A549 (cell line): ENCODE measurements around the gene KIAA1614. TPM values are rescaled to one million over a fixed set of nuclear protein-coding genes. Genes with fewer than 3 reads are reported as not detected.

Experiments
- ATAC-seq, 2 experiments: fragments of 200-7000 bp in 1 of 2; fragments of >200 bp in 1 of 2; cut with Nextera tagmentation in 1 of 2; cut with Tn5 transposase in 1 of 2; 3 replicates each; pipeline versions ENCODE4 v1.8.0 to v1.9.1; 2018 to 2020; ENCODE audit warnings: mild to moderate bottlenecking in 1 of 2, moderate library complexity in 1 of 2
- CTCF ChIA-PET: fragments of 300-600 bp; sonication (Branson Sonifier 250); formaldehyde crosslinking; extraction: SDS; loops from one replicate; lab custom pipeline; 2021; ENCODE audit warnings: antibody characterized with exemption, inconsistent platforms; lab: Yijun Ruan, JAX
- POLR2A ChIA-PET: fragments of 350-600 bp; formaldehyde crosslinking; extraction: SDS; loops from one replicate; lab custom pipeline; 2021; ENCODE audit warnings: antibody characterized with exemption, inconsistent platforms; lab: Yijun Ruan, JAX
- DNase-seq, 2 experiments: peaks; one replicate each; pipeline versions ENCODE4 v3.0.0 to v3.0.0-alpha.2; 2011 to 2016; ENCODE audit warnings: low read depth in 1 of 2, low spot score in 1 of 2
- FAIRE-seq: peaks from 2 replicates; lab custom pipeline; 2011; peaks lifted over from hg19 to GRCh38; lab: Jason Lieb, UNC
- H3K27ac ChIP-seq, 2 experiments: fragments of >200 bp; sonication (Bioruptor Twin); formaldehyde crosslinking; 3 replicates each; pipeline ENCODE4 v1.5.1; 2016 to 2017
- H3K4me1 ChIP-seq: fragments of >200 bp; sonication (Bioruptor Twin); formaldehyde crosslinking; 3 replicates; pipeline ENCODE4 v1.6.1; 2016
- H3K4me2 ChIP-seq: fragments of >200 bp; sonication (Bioruptor Twin); formaldehyde crosslinking; 3 replicates; pipeline ENCODE4 v1.6.1; 2016
- H3K4me3 ChIP-seq: fragments of >200 bp; sonication (Bioruptor Twin); formaldehyde crosslinking; 3 replicates; pipeline ENCODE4 v1.5.1; 2016
- H3K9me3 ChIP-seq: fragments of >200 bp; sonication (Bioruptor Twin); formaldehyde crosslinking; 3 replicates; pipeline ENCODE4 v1.6.1; 2016
- CEBPB ChIP-seq, 2 experiments: fragments of >200 bp in 1 of 2; sonication (Bioruptor Twin) in 1 of 2; formaldehyde crosslinking in 1 of 2; IDR thresholded peaks; 2 replicates each; pipeline ENCODE4 v1.6.1; 2012 to 2016
- CHD2 ChIP-seq: fragments of 150-350 bp; IDR thresholded peaks from 2 replicates; pipeline ENCODE4 v1.6.1; 2014; ENCODE audit warnings: low read length; ENCODE audit not compliant: partially characterized antibody
- CHD4 ChIP-seq: fragments of 200-600 bp; sonication (generic); IDR thresholded peaks from 2 replicates; pipeline ENCODE4 v1.6.1; 2016; ENCODE audit warnings: antibody characterized with exemption, mild to moderate bottlenecking, borderline replicate concordance
- EHMT2 ChIP-seq: fragments of 200-600 bp; sonication (generic); IDR thresholded peaks from 2 replicates; pipeline ENCODE4 v1.6.1; 2016; ENCODE audit warnings: antibody characterized with exemption, low read depth, mild to moderate bottlenecking, moderate library complexity
- EP300 ChIP-seq, 2 experiments: fragments of >200 bp; sonication (Bioruptor Twin); formaldehyde crosslinking; IDR thresholded peaks; 2 replicates in 1 of 2; 3 replicates in 1 of 2; pipeline ENCODE4 v1.6.1; 2016 to 2017
- FOSB ChIP-seq: fragments of 250-450 bp; sonication (Bioruptor Pico); IDR thresholded peaks from 2 replicates; pipeline ENCODE4 v1.5.0; 2020; ENCODE audit warnings: mild to moderate bottlenecking, moderate library complexity
- FOSL2 ChIP-seq, 2 experiments: fragments of 450-650 bp in 1 of 2; fragments of >200 bp in 1 of 2; sonication (Bioruptor Twin) in 1 of 2; formaldehyde crosslinking; IDR thresholded peaks; 2 replicates each; pipeline versions ENCODE4 v1.5.0 to v1.6.1; 2016 to 2020; ENCODE audit warnings: mild to moderate bottlenecking in 1 of 2, moderate library complexity in 1 of 2
- FOXS1 ChIP-seq: fragments of 250-450 bp; sonication (Bioruptor Pico); IDR thresholded peaks from 2 replicates; pipeline ENCODE4 v1.5.0; 2020; ENCODE audit warnings: mild to moderate bottlenecking, moderate library complexity
- HEYL ChIP-seq: fragments of 250-450 bp; sonication (Bioruptor Pico); IDR thresholded peaks from 2 replicates; pipeline ENCODE4 v1.8.0; 2021; ENCODE audit warnings: mild to moderate bottlenecking, moderate library complexity
- HOXA7 ChIP-seq: fragments of 250-450 bp; sonication (Bioruptor Pico); IDR thresholded peaks from 2 replicates; pipeline ENCODE4 v1.5.0; 2020; ENCODE audit warnings: mild to moderate bottlenecking, moderate library complexity
- JUN ChIP-seq, 2 experiments: fragments of >200 bp; sonication (Bioruptor Twin); formaldehyde crosslinking; IDR thresholded peaks; 2 replicates in 1 of 2; 3 replicates in 1 of 2; pipeline ENCODE4 v1.6.1; 2016 to 2017
- JUNB ChIP-seq: fragments of >200 bp; sonication (Bioruptor Twin); formaldehyde crosslinking; IDR thresholded peaks from 2 replicates; pipeline ENCODE4 v1.6.1; 2016
- KDM5A ChIP-seq: fragments of 200-600 bp; sonication (generic); IDR thresholded peaks from 2 replicates; pipeline ENCODE4 v1.6.1; 2016; ENCODE audit warnings: antibody characterized with exemption, mild to moderate bottlenecking
- MYC ChIP-seq: IDR thresholded peaks from 2 replicates; pipeline ENCODE4 v1.6.1; 2012; ENCODE audit warnings: mild to moderate bottlenecking, inconsistent platforms, low read length, improper control_type of control experiment, borderline replicate concordance
- NFE2L2 ChIP-seq: fragments of 150-350 bp; conservative IDR thresholded peaks from 2 replicates; pipeline ENCODE4 v1.6.1; 2014; ENCODE audit warnings: low read length
- POLR2A ChIP-seq: IDR thresholded peaks from 2 replicates; pipeline ENCODE4 v1.6.1; 2012; ENCODE audit warnings: mild to moderate bottlenecking, low read length
- SMC3 ChIP-seq: fragments of >200 bp; sonication (Bioruptor Twin); formaldehyde crosslinking; IDR thresholded peaks from 3 replicates; pipeline ENCODE4 v1.6.1; 2018; ENCODE audit warnings: inconsistent platforms
- ZC3H11A ChIP-seq: fragments of 450-650 bp; IDR thresholded peaks from 2 replicates; pipeline ENCODE4 v1.6.1; 2014; ENCODE audit warnings: antibody characterized with exemption, mild to moderate bottlenecking
- WGBS: methylation state at CpG from one replicate; pipeline ENCODE4 v1.1.6; 2017; ENCODE audit errors: missing lambda C conversion rate; 5-methylcytosine and 5-hydroxymethylcytosine counted together
- polyA plus RNA-seq, 4 experiments: library from polyadenylated mRNA; depleted of rRNA in 3 of 4; stranded (reverse); fragments of >200 nt; fragmentation: RNase III in 1 of 4; extraction: RNeasy Plus Mini Kit Qiagen cat#74134 plus additional on column Dnase treatment in 1 of 4; gene quantifications; 2 replicates in 3 of 4; 3 replicates in 1 of 4; pipeline ENCODE4 v1.2.3, GENCODE V29; 2011 to 2017
- TF ChIP-seq, protein P1 (sequence below): fragments of 150-350 bp; IDR thresholded peaks from 2 replicates; pipeline ENCODE4 v1.6.1; 2014; ENCODE audit warnings: low read depth, mild to moderate bottlenecking, low read length
- TF ChIP-seq, protein P2 (sequence below): fragments of >200 bp; sonication (Bioruptor Twin); formaldehyde crosslinking; IDR thresholded peaks from 2 replicates; pipeline ENCODE4 v1.6.1; 2016
- TF ChIP-seq, protein P3 (sequence below): fragments of 250-450 bp; sonication (Bioruptor Pico); IDR thresholded peaks from 2 replicates; pipeline ENCODE4 v1.5.0; 2020; ENCODE audit warnings: low read depth, mild to moderate bottlenecking, moderate library complexity
- TF ChIP-seq, protein P4 (sequence below): fragments of 200-600 bp; sonication (generic); IDR thresholded peaks from 2 replicates; pipeline ENCODE4 v1.6.1; 2016; ENCODE audit warnings: antibody characterized with exemption, mild to moderate bottlenecking, moderate library complexity

The KIAA1614 gene
- polyA plus RNA-seq, 2 of the 4 experiments (the other 2 are of a cell fraction) = 0.25 to 0.84 TPM

DNA sequence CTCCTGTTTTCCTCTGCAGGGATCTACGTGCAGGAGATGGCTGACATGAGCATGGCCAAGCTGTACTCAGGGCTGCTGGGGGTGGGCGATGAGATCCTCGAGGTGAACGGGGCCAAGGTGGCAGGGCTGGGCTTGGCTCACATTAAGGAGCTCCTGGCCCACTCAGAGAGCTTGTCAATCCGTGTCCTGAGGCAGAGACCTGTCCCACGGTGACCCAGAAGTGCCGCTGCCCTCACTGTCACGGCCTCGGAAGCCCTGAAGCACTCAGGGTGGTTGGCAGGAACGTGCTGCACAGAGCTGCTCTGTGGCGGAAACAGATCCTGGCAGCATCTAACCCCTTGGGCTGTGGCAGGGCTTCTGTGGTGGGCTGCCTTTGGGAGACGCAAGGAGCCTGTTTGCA is 37.6 kb downstream of the KIAA1614 start:
- Histone ChIP-seq H3K4me3 (no peak overlapping the region), H3K27ac (no peak overlapping the region), H3K4me1 (peaks cover 8% of the 10 kb centered on the region; the same call in 2 of the 3 replicates), H3K4me2 (no peak overlapping the region), H3K9me3 (peaks cover 29% of the 10 kb centered on the region)
- no peak for ATAC-seq
- 85% methylated on average over 12 of the region's 12 CpGs for WGBS
- ChIA-PET POLR2A (no interaction called here), CTCF (interaction anchor here (0.7 to 4.1 kb wide), 2 partner anchors 190 to 193 kb away, joined by 3 to 17 read pairs; no protein-coding TSS in a partner anchor)
- FAIRE-seq = no peak
- DNase-seq = no peak
- TF ChIP-seq, protein P1, sequence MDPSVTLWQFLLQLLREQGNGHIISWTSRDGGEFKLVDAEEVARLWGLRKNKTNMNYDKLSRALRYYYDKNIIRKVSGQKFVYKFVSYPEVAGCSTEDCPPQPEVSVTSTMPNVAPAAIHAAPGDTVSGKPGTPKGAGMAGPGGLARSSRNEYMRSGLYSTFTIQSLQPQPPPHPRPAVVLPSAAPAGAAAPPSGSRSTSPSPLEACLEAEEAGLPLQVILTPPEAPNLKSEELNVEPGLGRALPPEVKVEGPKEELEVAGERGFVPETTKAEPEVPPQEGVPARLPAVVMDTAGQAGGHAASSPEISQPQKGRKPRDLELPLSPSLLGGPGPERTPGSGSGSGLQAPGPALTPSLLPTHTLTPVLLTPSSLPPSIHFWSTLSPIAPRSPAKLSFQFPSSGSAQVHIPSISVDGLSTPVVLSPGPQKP = no peak
- TF ChIP-seq MYC = no peak
- no peak for TF ChIP-seq CHD4
- TF ChIP-seq, protein P2, sequence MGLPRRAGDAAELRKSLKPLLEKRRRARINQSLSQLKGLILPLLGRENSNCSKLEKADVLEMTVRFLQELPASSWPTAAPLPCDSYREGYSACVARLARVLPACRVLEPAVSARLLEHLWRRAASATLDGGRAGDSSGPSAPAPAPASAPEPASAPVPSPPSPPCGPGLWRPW = no peak
- TF ChIP-seq JUNB = no peak

DNA sequence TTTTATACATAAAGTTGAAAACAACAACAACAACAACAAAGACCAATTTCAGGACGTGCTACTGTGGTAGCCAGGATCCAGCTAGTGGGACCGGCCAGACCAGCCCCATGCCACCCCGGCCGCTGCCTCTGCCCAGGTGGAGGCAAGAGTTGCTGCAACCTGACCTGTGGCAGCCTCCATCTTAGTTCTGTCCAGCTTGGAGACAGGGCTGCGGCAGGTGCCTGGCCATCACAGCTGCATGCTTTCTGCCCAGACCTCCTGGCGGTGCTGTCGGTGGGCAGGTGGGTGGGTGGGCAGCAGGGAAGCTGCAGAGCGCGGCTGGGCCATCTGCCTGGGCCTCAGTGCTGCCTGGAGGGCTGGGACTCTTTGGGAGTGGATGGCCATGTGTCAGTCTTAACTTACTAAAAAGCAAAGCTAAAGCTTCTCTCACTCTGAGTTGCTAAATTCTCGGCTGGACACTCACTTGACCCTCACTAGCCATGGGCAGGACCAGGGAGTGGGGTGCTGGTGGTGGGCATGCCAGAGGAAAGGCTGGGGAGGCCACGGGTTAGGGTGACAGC is 38.6 kb downstream of the KIAA1614 start:
- WGBS = 83% methylated on average over 8 of the region's 11 CpGs
- H3K4me2 ChIP-seq = no peak overlapping the region
- ChIA-PET CTCF (interaction anchor here (4.1 kb wide), 1 partner anchor 192 kb away, joined by 17 read pairs; no protein-coding TSS in a partner anchor), POLR2A (interaction anchor here (0.6 kb wide), 1 partner anchor 15 kb away, joined by 3 read pairs; no protein-coding TSS in a partner anchor)
- peaks cover 8% of the 10 kb centered on the region; the same call in 2 of the 3 replicates for H3K4me1 ChIP-seq
- ATAC-seq (no peak), DNase-seq (no peak), FAIRE-seq (no peak)
- H3K27ac ChIP-seq = no peak overlapping the region
- H3K4me3 ChIP-seq = no peak overlapping the region
- TF ChIP-seq JUN (IDR thresholded peaks at IDR 0.05) (no peak), KDM5A (no peak)
- peaks cover 19% of the 10 kb centered on the region for H3K9me3 ChIP-seq

DNA sequence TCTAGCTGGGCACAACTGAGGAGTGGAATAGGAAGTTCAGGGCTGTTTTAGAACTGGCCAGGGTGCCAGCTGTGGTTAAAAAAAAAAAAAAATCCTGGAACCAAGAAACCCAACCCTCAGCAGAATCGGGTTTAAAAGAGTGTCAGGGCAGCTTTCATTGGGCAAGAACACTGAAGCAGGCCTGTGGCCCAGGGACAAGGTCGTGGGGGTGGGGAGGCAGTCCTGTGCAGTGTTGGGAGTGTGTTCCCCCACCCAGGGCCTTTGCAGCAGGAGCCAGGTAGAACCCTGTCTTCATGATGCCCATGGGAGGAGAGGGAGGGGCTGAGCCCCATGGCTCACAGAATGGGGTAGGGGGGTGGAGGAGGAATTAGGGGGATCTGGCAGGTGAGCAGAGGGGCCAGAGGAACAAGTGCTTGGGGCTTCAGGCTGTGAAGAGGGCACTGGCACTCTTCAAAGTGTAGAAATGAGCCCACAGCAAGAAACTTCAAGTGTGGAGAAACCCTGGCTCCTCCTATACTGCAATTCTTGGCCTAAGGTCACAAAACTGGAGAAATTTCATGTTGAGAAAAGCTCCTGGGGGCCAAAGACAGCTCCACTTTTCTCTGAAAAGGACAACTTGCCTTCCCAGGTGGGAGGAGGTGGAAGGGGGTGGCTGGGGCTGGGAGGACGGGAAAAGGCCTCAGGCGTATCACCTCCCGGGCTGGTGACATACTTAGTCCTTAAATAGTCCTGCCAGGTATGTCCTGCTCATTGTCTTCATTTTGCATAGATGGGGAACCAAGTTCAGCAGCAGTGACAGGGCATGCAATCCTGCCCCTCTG is 39.3 kb downstream of the KIAA1614 start:
- TF ChIP-seq, protein P3, sequence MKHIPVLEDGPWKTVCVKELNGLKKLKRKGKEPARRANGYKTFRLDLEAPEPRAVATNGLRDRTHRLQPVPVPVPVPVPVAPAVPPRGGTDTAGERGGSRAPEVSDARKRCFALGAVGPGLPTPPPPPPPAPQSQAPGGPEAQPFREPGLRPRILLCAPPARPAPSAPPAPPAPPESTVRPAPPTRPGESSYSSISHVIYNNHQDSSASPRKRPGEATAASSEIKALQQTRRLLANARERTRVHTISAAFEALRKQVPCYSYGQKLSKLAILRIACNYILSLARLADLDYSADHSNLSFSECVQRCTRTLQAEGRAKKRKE (CRISPR knock-in tag) = no peak
- TF ChIP-seq, protein P4, sequence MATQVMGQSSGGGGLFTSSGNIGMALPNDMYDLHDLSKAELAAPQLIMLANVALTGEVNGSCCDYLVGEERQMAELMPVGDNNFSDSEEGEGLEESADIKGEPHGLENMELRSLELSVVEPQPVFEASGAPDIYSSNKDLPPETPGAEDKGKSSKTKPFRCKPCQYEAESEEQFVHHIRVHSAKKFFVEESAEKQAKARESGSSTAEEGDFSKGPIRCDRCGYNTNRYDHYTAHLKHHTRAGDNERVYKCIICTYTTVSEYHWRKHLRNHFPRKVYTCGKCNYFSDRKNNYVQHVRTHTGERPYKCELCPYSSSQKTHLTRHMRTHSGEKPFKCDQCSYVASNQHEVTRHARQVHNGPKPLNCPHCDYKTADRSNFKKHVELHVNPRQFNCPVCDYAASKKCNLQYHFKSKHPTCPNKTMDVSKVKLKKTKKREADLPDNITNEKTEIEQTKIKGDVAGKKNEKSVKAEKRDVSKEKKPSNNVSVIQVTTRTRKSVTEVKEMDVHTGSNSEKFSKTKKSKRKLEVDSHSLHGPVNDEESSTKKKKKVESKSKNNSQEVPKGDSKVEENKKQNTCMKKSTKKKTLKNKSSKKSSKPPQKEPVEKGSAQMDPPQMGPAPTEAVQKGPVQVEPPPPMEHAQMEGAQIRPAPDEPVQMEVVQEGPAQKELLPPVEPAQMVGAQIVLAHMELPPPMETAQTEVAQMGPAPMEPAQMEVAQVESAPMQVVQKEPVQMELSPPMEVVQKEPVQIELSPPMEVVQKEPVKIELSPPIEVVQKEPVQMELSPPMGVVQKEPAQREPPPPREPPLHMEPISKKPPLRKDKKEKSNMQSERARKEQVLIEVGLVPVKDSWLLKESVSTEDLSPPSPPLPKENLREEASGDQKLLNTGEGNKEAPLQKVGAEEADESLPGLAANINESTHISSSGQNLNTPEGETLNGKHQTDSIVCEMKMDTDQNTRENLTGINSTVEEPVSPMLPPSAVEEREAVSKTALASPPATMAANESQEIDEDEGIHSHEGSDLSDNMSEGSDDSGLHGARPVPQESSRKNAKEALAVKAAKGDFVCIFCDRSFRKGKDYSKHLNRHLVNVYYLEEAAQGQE = no peak
- TF ChIP-seq HEYL (CRISPR knock-in tag) = no peak
- no peak for TF ChIP-seq ZC3H11A
- no peak for TF ChIP-seq SMC3
- TF ChIP-seq EP300 (IDR thresholded peaks at IDR 0.05) = no peak
- TF ChIP-seq HOXA7 = no peak
- no peak for TF ChIP-seq KDM5A
- TF ChIP-seq NFE2L2 = no peak
- no peak for TF ChIP-seq CHD2
- TF ChIP-seq, protein P2 = no peak
- TF ChIP-seq CEBPB (IDR thresholded peaks at IDR 0.05) = no peak
- TF ChIP-seq JUN (IDR thresholded peaks at IDR 0.05) = no peak
- no peak for TF ChIP-seq FOSL2 (IDR thresholded peaks at IDR 0.05)
- no peak for TF ChIP-seq FOSL2 (CRISPR knock-in tag; IDR thresholded peaks at IDR 0.05)
- no peak for TF ChIP-seq EHMT2
- no peak for TF ChIP-seq FOSB (CRISPR knock-in tag)
- TF ChIP-seq POLR2A = no peak
- no peak for TF ChIP-seq FOXS1 (CRISPR knock-in tag)
- ChIA-PET CTCF (interaction anchor here (1.8 to 4.1 kb wide), 2 partner anchors 191 to 436 kb away, joined by 6 to 17 read pairs; no protein-coding TSS in a partner anchor), POLR2A (interaction anchor here (0.6 kb wide), 2 partner anchors 14 to 27 kb away, joined by 3 read pairs; no protein-coding TSS in a partner anchor)
- FAIRE-seq (no peak), ATAC-seq (no peak), DNase-seq (no peak)
- H3K4me2 ChIP-seq = no peak overlapping the region
- H3K4me1 ChIP-seq = peaks cover 8% of the 10 kb centered on the region; the same call in 2 of the 3 replicates
- 85% methylated on average over 5 of the region's 5 CpGs for WGBS
- H3K27ac ChIP-seq = no peak overlapping the region
- H3K9me3 ChIP-seq = peaks cover 11% of the 10 kb centered on the region
- H3K4me3 ChIP-seq = no peak overlapping the region
